HG03354 (cell line): ENCODE data around the gene TRPM8.
"Not testable (repeated sequence)": the region's sequence is repeated elsewhere in the genome, so short reads cannot be mapped to it uniquely, and the experiment has no call there.

ENCODE experiments used
- ATAC-seq: cut with Tn5 transposase; IDR thresholded peaks from one replicate; pipeline ENCODE4 v1.9.1; 2021; ENCODE audit warnings: mild to moderate bottlenecking; ENCODE audit not compliant: unreplicated experiment, poor library complexity, severe bottlenecking

Gene TRPM8

DNA sequence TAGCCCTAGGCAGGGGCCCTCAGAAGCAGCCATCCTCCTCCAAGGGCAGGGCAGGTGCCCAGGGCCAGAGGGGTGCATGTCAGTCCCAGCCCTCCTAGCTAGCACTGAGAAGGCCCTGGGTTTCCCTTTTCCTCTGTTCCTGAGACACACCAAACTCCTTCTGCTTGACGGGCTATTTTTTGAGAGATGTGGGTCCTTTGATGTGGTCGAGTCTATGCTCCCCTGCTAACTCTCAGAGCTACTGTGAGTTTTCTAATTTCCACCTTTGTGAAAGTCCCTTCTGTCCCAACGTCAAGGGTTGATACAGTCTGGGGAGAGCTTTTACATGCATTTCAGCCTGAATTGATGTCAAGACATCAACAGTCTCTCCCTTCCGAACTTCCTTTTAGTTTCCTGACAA, 51.4 kb downstream of the TRPM8 start:
- no peak for ATAC-seq

DNA sequence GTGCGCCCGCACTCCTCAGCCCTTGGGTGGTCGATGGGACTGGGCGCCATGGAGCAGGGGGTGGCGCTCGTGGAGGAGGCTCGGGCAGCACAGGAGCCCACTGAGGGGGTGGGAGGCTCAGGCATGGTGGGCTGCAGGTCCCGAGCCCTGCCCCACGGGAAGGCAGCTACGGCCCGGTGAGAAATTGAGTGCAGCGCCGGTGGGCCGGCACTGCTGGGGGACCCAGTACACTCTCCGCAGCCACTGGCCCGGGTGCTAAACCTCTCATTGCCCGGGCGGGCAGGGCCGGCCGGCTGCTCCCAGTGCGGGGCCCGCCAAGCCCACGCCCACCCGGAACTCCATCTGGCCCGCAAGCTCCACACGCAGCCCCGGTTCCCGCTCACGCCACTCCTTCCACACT, 55.3 kb downstream of the TRPM8 start:
- ATAC-seq = not testable (repeated sequence)

DNA sequence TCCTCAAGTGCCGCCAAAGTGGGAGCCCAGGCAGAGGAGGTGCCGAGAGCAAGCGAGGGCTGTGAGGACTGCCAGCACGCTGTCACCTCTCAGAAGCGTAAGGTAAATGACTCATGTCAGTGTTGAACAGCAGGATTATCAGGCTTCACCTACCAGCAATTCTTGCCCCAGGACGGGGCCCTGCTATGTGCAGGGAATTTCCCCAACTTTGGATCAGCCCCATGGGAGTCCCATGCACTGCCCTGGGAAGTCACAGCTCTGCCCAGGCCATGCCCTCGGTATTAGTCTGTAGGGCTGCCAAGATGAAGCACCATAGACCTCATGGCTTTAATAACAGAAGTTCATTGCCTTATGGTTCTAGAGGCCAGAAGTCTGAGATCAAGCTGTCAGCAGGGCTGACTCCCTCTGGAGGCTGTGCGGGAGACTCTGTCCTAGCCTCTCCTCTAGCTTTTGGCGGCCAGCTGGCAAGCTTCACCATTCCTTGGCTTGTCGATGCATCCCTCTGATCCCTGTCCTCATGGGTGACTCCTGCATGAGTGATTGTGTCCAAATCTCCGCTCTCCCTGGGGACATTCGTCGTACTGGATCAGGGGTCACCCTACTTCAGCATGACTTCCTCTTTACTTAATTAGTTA, 55.9 kb downstream of the TRPM8 start:
- ATAC-seq = no peak

DNA sequence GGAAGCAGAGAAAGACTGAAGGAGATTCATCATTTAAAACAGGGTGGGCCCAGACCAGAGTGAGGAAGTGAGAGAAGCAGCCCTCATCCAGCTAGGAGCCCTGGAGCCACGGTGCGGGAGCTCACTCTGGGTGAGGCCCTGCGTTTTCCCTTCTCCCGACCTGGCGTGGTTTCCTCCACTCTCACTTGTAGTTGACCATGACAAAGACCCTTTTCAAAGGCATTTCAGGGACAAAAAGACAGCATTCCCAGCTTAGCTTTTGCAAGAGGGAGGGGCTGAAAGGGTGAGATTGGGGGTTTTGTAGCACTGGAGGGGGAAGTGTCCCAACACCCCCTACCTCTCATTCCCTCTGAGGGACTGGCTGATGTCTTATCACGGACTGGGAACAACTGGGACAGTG, 56.6 kb downstream of the TRPM8 start:
- ATAC-seq = no peak

DNA sequence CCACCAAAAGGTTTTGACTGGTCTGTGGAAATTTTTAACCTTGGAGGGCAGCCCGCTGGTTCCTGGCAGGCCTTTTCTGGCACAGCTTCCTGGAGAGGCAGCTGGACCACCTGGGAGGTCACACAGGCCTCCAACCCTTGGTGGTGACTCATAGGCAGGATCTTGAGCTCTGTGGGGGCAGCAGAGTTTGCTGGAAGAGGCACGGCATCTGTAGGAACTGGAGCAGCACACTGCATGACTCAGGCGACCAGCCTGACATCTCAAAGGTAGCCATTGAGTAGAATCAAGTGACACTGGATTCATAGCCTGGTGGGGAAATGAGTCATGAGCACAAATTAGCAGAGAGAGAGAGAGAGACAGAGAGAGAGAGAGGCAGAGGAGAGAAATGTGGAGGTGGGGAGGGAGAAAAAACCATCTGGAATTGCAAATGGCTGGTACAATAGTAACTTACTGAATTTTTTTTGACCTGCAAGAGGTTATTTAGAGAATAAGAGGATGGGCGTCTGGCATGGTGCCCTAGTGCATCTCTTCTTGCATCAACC, 57.4 kb downstream of the TRPM8 start:
- no peak for ATAC-seq

DNA sequence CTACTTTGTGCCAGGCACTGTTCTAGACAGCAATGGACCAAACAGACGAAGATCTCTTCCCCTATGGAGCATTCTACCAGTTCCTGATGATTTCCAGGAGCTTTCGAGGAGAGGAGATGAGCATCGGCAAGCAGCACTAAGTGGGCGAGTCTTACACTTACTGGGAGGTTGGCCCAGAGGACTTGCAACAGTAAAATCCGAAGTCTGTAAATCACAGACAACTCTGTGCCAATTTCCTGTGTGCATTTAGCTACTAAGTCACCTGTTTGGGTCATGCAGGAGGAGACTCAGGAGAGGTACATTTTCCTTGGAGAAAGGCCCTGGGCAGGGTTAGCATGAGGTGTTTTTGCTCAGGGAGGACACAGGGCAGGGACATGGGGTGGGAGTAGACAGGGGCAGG, 58.9 kb downstream of the TRPM8 start:
- ATAC-seq = no peak

DNA sequence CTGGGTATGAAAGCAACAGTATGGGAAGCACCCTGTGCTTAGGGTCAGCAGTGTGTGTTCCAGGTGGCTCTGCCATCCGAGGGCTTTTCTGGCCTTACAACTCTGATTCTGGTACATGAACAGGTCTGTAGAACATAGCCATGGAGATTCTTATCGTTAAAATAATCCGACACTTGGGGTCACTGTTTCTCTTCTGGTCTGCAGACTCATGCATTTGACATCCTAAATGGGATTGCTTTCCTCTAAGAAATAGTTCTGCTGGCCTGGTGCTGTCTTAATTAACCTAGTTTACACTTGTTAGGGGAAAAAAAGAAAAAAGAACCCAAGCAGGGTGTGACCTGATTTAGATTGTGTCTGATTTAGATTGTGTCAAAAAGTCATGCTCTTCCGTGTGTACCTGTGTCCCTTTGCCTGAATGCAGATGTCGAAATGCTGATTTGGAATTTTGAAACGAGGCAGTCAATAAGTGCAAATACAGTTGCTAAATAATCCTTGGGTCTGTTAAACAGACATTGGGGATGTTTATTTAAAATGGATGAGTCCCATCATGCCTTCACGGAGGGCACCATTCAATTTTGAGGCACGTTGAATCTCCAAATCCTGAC, 59.6 kb downstream of the TRPM8 start:
- no peak for ATAC-seq

DNA sequence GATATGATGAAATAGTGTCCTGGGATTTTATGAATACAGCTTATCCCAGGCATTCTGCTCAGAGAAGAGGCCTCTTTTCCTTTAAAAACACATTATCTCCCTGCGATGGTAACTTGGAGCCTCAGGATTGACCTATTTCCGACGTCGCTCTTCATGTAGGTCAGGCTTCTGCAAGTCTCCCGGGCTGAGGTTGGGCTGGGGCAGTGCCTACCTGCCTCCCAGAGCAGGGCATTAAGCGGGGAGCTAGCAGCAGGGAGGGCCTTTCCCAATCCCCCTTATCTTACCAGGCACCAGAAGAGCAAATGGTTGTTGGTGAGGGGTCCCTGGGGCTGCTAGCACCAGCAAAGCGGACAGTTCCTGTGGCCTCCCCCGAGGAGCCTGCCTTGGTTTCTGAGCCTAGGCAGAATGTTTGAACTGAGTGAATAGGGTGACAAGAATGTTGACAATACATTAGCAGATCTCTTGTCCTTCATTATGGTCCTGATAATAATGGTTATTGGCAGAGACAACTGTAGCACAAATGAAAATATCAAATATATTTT, 60.2 kb downstream of the TRPM8 start:
- no peak for ATAC-seq

DNA sequence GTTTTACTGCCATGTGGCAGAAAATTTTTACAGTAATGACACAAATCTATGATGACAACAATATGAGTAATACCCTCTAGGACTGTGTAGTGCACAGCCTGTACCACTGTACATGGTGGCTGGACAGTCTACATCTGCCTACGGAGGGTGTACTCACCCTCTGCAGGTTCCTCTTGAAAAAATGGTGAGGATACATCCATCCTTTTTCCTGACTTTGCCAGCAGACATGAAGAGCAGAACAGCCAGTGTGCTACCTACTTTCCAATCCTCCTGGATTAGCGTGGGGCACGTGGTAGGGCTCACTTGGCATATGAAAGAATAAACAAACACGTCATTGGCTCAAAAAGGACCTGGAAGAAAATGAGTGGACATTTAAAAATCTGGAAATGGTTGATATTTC, 62.6 kb downstream of the TRPM8 start:
- ATAC-seq = no peak

DNA sequence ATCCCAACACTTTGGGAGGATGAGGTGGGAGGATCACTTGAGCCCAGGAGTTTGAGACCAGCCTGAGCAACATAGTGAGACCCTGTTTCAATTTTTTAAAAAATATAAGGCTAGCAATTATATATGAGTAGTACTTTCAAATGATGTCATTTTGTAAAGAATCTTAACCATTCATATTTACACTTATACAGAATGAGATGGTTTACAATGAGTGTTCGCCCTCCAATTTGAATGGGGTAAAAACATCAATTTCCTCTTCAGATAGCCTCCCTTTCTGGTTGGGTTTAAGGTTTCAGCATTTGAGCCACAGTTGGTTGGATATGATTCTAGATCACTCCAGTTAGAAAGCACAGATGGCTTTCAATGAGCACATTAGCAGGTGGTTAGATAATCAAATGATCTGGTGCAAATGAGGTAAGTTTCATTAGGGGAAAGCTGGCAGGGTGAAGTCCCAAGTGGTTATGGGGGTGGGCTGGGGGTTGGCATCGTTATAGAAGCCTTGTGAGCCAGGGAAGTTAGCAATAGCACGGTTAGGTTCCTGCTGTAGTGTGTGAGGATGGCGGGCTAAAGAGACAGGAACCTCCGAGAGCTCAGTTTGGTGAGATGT, 63.9 kb downstream of the TRPM8 start:
- ATAC-seq = no peak

DNA sequence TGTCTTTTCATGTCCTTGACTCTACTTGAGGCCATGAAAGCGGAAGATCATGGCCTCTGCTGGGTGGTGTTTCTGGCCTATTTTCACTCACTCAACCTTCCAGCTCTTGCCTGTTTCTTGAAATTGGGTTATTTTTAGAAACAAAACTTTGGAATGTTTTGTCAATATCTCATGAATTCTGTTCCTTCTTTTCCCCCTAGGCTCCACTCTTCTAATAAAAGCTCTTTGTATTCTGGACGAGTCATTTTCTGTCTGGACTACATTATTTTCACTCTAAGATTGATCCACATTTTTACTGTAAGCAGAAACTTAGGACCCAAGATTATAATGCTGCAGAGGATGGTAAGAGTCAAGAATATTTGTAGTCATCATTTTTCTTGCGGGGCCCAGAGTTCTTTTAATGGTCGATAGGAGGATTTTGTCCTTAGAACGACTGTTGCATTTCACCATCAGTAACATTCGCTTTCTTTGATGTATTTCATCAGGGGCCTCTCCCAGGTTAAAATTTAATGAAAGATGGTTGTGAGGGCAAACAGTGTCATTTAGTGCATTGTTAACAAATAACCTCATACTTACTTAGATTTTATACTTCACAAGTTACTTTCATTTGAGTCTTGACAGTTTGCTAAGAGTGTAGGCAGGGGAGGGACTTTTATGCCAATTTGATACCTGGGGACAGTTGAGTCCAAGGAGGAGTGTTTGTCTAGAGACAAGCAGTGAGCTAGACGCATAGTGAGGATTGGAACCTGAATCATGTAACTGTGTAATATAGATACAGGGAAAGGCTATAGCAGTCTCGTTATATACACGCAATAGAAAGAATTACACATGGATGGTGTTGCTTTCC, 64.6 kb downstream of the TRPM8 start:
- no peak for ATAC-seq

DNA sequence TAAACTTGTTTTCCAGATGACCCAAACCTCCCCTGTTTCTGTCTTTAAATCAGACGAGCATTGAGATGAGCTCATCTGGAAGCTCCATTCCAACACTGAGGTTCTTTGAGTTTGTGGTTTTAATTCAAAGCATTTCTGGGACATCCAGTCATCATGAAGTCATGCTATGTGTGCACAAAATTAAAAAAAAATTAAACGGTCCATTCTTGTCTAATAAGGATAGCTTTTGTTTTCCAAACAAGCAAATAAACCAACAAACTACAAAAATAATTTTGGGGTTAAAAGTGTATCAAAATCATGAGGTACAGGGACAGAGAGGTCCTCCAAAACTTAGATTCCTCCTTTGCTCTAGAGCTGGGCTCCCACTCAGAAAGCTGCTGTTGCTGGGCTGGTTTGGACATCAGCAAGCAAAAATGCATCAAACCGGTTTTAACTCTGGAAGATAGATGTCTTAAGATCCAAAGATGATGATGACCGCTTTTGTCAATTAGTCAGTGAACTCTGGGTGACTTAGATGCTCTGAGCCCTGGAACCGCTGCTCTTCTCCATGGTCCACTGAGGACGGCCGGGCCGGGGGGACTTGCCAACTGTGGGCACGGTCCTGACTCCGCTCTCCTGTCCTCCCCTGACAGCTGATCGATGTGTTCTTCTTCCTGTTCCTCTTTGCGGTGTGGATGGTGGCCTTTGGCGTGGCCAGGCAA, 65.4 kb downstream of the TRPM8 start:
- ATAC-seq = no peak

DNA sequence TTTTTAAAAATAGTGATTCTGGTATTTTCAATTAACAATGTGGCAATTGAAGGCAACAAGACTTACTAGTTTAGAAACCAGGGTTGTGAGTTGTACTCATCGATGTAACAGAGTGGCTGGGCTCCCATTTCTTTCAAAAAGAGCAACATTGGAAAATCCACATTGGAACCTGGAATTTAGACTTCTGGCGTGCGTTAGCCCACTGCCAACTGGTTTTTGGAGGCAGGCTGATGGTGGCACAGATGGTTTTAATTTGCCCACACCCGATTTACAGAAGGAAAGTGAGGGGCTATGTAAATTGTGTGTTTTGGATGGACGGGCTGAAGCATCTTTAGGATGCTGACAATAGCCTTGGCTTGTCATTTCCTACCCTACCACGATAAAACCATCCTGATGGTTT, 66.3 kb downstream of the TRPM8 start:
- no peak for ATAC-seq

DNA sequence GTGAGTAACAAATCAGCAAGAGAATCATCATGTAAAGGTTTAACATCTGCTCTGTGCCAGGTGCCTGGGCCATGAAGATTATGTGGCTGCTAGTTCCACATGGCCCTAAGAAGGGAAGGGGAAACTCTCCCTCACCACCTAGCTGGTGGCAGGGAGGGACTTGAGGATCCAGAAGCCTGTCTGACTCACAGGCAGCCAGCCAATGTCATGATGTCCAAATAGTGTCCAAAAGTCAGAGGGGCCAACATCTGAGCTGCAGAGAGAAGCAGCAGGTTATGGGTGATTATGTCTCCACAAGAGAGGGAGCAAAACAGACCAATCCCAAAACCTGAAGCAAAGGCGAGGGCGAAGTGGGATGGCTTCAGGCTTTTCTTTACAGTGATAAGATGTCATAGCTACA, 71.4 kb downstream of the TRPM8 start:
- ATAC-seq = no peak

DNA sequence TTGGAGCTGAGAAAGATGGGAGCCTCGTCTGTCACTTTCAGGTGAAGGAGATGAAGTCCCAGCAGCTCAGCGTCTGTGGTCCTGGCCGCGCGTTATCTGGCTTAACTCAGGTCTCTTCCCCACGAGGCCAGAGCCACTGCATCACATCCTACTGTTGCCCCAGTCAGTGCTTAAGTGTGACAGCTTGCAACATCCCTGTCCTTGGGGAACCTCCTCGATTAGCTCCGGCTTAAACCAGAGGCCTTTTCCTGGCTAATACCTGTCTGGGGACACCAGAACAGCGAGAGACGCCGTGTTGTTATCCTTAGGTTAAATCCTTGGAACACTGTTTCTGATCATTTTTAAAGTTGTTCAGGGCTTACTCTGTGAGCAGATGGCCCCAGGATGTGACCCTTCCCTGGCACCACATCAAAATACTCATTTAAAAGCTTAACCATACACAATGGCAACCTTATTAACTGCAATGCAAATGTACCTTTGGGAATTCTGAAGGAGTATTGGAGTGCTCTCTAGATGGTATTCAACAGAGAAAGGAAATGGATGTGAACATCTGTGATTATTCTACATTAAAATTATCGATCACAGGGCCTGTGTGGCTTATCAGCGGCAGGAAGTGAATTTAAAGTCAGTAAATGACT, 72.2 kb downstream of the TRPM8 start:
- ATAC-seq = no peak

DNA sequence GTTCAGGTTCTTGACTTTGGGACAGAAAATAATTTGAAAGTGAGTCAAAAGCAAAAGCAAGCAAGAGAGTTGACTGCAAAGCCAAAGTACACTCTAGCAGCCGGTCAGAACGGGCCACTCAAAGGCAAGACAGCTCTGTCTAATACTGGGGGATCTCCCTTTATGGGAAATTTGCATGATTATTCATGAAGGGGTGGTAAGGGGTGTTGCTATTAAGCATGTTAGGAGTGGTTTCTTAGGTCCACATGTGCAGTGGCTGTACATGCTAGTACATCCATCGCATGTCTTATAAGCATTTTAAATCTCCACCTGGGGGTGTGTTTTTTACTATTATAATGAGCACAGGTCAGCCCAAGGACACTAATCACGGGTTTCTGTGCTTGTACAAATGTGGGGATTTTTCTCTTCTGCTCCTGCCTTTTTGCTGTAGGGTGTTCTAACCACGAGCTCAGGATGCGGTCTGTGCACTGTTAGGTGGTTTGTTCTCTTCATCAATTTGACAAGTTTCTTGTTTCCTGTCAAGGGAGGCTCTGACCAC, 73.2 kb downstream of the TRPM8 start:
- peak; percentile 74 for ATAC-seq

DNA sequence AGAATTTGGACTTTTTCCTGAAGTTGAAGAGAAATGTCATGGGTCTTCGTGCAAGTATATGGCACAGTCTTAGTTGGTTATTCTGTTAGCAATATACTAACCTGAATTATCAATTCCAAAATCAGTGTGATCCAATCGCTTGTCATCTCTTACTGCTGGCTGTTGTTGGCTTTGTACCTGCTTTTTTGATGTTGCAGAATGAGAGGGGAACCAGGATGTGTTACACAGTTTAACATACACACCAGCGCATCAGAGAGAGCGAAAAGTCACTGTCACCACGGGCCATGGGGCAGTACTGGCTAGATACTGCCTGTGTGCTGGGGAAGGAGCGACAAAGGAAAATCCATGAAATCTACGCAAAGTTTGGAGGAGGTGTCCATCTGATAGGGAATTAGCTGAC, 74.0 kb downstream of the TRPM8 start:
- no peak for ATAC-seq

DNA sequence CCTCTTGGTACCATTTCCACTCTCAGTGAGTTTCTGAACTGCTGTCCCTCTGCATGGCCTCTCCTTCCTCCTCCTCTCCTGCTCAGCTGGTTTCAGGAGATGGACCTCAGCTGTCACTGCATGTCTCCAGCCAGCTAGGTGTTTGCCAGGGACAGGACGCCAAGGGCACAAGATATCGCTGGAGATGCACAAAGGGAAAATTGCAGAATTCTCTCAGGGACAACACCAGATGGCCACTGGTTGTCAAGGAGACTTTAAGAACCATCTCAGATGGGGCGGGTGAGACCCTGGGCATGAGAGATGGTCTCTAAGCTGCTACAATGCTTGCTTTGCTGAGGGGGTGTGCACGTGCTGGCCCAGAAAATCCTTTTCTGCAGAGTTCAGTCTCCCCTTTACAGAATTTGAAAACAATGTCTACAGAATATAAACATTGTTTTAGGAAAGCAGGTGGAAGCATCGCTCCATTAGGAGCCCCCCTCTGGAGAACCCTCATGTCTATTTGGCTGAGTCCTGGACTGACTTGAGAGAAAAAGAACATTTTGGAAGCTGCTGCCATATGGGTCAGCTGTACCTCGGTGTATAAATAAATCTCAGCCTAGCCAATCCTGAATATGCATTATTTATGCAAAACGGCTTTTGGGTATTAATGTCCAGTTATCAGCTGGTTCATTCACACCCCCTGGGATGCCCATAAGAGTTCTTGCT, 75.5 kb downstream of the TRPM8 start:
- ATAC-seq = no peak
